Panc1 (cell line): ENCODE results near the gene ASB4. TPM values are rescaled to one million over a fixed set of nuclear protein-coding genes. Genes with fewer than 3 reads are reported as not detected.

ENCODE experiments used
- ATAC-seq: fragments of 200-7000 bp; cut with Tn5 transposase; 2 replicates; pipeline ENCODE4 v1.9.1; 2020; ENCODE audit warnings: mild to moderate bottlenecking, moderate library complexity
- BruUV-seq: library from RNA; stranded (reverse); fragments of 400-500 nt; replicated peaks from 2 replicates; lab custom pipeline; 2021; lab: Mats Ljungman, UMichigan
- CTCF ChIA-PET: fragments of 300-600 bp; sonication (Branson Sonifier 250); formaldehyde crosslinking; loops from one replicate; lab custom pipeline; 2022; ENCODE audit warnings: antibody characterized with exemption; lab: Charles Lee
- POLR2A ChIA-PET: fragments of 300-600 bp; sonication (Branson Sonifier 250); formaldehyde crosslinking; loops from one replicate; lab custom pipeline; 2022; ENCODE audit warnings: antibody characterized with exemption; lab: Charles Lee
- DNase-seq: peaks from one replicate; pipeline ENCODE4 v3.0.0-alpha.2; 2010; ENCODE audit warnings: low read depth, low spot score
- H3K27ac ChIP-seq: 2 replicates; pipeline ENCODE4 v1.5.1; 2011; ENCODE audit warnings: mild to moderate bottlenecking, low read length, inconsistent platforms
- H3K27me3 ChIP-seq: fragments of 200-500 bp; sonication (Bioruptor generic); 2 replicates; pipeline ENCODE4 v1.6.0; 2014; ENCODE audit warnings: low read length, inconsistent platforms; ENCODE audit not compliant: control insufficient read depth, insufficient read depth
- H3K36me3 ChIP-seq: fragments of 200-500 bp; sonication (Bioruptor generic); 2 replicates; pipeline ENCODE4 v1.5.1; 2014; ENCODE audit warnings: inconsistent platforms, mild to moderate bottlenecking, low read length, moderate library complexity; ENCODE audit not compliant: control insufficient read depth, insufficient read depth
- H3K4me1 ChIP-seq: 2 replicates; pipeline ENCODE4 v1.5.1; 2011; ENCODE audit warnings: inconsistent platforms, mild to moderate bottlenecking, low read length, moderate library complexity; ENCODE audit not compliant: control insufficient read depth, insufficient read depth
- H3K4me3 ChIP-seq, 2 experiments: 2 replicates each; pipeline ENCODE4 v1.5.1; 2011 to 2012; ENCODE audit warnings: low read depth in 2 of 2, low read length in 2 of 2, mild to moderate bottlenecking in 2 of 2, inconsistent platforms in 1 of 2, moderate library complexity in 1 of 2
- H3K9me3 ChIP-seq: fragments of 200-500 bp; sonication (Bioruptor generic); 2 replicates; pipeline ENCODE4 v1.5.1; 2014; ENCODE audit warnings: low read depth, mild to moderate bottlenecking, inconsistent platforms, low read length, moderate library complexity; ENCODE audit not compliant: control insufficient read depth, insufficient read depth
- POLR2AphosphoS5 ChIP-seq: IDR thresholded peaks from 2 replicates; pipeline ENCODE4 v1.6.1; 2012; ENCODE audit warnings: mild to moderate bottlenecking, low read depth, low read length, moderate library complexity
- SIN3A ChIP-seq: IDR thresholded peaks from 2 replicates; pipeline ENCODE4 v1.6.1; 2012; ENCODE audit warnings: low read depth, mild to moderate bottlenecking, low read length, moderate library complexity, borderline replicate concordance; ENCODE audit not compliant: insufficient read depth
- TCF7L2 ChIP-seq: IDR thresholded peaks from 2 replicates; pipeline ENCODE4 v1.6.1; 2011; ENCODE audit warnings: mild to moderate bottlenecking, low read depth, low read length, inconsistent platforms
- in situ Hi-C: cut with HindIII; loops from 2 replicates; pipeline ENCODE4 v1.10.0; 2016; ENCODE audit warnings: low sequenced_read_pairs, low pct_unique_long_range_greater_than_20kb
- intact Hi-C: fragments of 100-400 bp; cut with micrococcal nuclease; formaldehyde crosslinking; loops from one replicate; pipeline ENCODE4 v1.10.0; 2022; ENCODE audit not compliant: unreplicated experiment
- total RNA-seq: library from RNA; stranded (reverse); gene quantifications from one replicate; pipeline ENCODE4 v1.2.1, GENCODE V29; 2021; ENCODE audit not compliant: unreplicated experiment
- TF ChIP-seq, protein P1 (sequence below), 2 experiments: IDR thresholded peaks; 2 replicates each; pipeline ENCODE4 v1.6.1; 2011 to 2012; ENCODE audit warnings: low read depth in 2 of 2, control low read depth in 1 of 2, low read length in 1 of 2, mild to moderate bottlenecking in 1 of 2, moderate library complexity in 1 of 2; ENCODE audit not compliant: insufficient read depth in 1 of 2
- TF ChIP-seq, protein P2 (sequence below): fragments of 450-650 bp; IDR thresholded peaks from 2 replicates; pipeline ENCODE4 v1.5.1; 2017; ENCODE audit warnings: mild to moderate bottlenecking

Gene ASB4
- total RNA-seq, 1 experiment from 2014 or later: 0.15 TPM

DNA sequence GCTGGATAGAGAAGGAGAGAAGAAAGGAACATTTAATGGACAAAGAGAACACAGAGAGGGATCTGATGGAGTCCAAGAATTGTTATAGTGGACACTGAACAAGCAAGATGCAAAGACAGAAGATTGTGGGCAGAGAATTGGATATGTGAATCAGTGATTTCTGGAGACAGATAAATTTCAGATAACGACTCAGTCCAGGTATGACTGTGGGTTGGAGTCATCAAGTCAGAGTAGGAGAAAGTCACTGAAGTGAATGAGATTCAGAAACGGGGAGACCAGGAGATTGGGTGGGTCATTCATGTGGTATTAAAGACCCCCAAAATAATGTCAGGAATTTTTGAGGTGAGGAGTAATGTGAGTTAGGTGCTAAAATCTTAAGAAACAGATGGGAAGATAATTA is 23.0 kb downstream of the ASB4 start:
- Histone ChIP-seq H3K27ac (no peak overlapping the region), H3K36me3 (no peaks in the 10 kb centered on the region), H3K4me3 (no peak overlapping the region), H3K27me3 (no peaks in the 10 kb centered on the region), H3K9me3 (no peaks in the 10 kb centered on the region), H3K4me1 (no peaks in the 10 kb centered on the region)
- ATAC-seq (no peak), DNase-seq (no peak)
- in situ Hi-C loops (loop anchor here (25.0 kb wide), 1 partner anchor 179 kb away; no protein-coding TSS in a partner anchor), intact Hi-C loops (no loop called here)
- POLR2A ChIA-PET: no interaction called here
- CTCF ChIA-PET: interaction anchor here (0.8 to 1.4 kb wide), 2 partner anchors 177 to 181 kb away, joined by 6 to 8 read pairs; no protein-coding TSS in a partner anchor
- BruUV-seq: no TSS peak
- TF ChIP-seq SIN3A (no peak), TCF7L2 (no peak)

DNA sequence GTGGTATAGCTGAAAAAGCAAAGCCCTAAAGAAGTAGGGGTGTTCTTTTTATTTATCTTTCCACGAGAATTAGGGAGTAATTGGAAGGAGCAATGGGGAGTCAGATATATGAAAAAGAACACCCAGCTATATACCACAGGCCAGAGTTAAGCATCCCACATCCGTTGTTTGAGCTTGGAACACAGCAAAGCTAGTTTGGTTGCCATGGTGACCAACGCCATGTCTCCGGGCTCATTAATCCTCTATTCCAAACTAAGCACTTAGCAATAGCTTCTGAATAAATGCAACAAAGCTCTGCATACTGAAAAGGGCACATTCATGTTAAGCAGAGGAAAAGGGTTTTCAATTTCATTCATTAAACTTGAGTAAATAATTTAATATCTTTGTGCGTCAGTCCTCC is 23.5 kb downstream of the ASB4 start:
- no peaks in the 10 kb centered on the region for H3K4me1 ChIP-seq
- H3K27me3 ChIP-seq: no peaks in the 10 kb centered on the region
- in situ Hi-C loops: loop anchor here (25.0 kb wide), 1 partner anchor 178 kb away; no protein-coding TSS in a partner anchor
- ChIA-PET POLR2A (interaction anchor here (0.5 kb wide), 1 partner anchor 107 kb away, joined by 3 read pairs; no protein-coding TSS in a partner anchor), CTCF (interaction anchor here (0.8 to 1.4 kb wide), 2 partner anchors 177 to 181 kb away, joined by 6 to 8 read pairs; no protein-coding TSS in a partner anchor)
- intact Hi-C loops: no loop called here
- TF ChIP-seq TCF7L2 (no peak), POLR2AphosphoS5 (no peak), SIN3A (no peak)
- TF ChIP-seq, protein P1, sequence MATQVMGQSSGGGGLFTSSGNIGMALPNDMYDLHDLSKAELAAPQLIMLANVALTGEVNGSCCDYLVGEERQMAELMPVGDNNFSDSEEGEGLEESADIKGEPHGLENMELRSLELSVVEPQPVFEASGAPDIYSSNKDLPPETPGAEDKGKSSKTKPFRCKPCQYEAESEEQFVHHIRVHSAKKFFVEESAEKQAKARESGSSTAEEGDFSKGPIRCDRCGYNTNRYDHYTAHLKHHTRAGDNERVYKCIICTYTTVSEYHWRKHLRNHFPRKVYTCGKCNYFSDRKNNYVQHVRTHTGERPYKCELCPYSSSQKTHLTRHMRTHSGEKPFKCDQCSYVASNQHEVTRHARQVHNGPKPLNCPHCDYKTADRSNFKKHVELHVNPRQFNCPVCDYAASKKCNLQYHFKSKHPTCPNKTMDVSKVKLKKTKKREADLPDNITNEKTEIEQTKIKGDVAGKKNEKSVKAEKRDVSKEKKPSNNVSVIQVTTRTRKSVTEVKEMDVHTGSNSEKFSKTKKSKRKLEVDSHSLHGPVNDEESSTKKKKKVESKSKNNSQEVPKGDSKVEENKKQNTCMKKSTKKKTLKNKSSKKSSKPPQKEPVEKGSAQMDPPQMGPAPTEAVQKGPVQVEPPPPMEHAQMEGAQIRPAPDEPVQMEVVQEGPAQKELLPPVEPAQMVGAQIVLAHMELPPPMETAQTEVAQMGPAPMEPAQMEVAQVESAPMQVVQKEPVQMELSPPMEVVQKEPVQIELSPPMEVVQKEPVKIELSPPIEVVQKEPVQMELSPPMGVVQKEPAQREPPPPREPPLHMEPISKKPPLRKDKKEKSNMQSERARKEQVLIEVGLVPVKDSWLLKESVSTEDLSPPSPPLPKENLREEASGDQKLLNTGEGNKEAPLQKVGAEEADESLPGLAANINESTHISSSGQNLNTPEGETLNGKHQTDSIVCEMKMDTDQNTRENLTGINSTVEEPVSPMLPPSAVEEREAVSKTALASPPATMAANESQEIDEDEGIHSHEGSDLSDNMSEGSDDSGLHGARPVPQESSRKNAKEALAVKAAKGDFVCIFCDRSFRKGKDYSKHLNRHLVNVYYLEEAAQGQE (IDR thresholded peaks at IDR 0.05; ENCODE audit: insufficient read depth in 1 of 2, low read depth in 2 of 2, low read length in 1 of 2): no peak
- TF ChIP-seq, protein P2, sequence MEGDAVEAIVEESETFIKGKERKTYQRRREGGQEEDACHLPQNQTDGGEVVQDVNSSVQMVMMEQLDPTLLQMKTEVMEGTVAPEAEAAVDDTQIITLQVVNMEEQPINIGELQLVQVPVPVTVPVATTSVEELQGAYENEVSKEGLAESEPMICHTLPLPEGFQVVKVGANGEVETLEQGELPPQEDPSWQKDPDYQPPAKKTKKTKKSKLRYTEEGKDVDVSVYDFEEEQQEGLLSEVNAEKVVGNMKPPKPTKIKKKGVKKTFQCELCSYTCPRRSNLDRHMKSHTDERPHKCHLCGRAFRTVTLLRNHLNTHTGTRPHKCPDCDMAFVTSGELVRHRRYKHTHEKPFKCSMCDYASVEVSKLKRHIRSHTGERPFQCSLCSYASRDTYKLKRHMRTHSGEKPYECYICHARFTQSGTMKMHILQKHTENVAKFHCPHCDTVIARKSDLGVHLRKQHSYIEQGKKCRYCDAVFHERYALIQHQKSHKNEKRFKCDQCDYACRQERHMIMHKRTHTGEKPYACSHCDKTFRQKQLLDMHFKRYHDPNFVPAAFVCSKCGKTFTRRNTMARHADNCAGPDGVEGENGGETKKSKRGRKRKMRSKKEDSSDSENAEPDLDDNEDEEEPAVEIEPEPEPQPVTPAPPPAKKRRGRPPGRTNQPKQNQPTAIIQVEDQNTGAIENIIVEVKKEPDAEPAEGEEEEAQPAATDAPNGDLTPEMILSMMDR: no peak
- no peaks in the 10 kb centered on the region for H3K36me3 ChIP-seq
- DNase-seq: no peak
- ATAC-seq: no peak
- no peak overlapping the region for H3K27ac ChIP-seq
- BruUV-seq: no TSS peak
- no peaks in the 10 kb centered on the region for H3K9me3 ChIP-seq
- no peak overlapping the region for H3K4me3 ChIP-seq

DNA sequence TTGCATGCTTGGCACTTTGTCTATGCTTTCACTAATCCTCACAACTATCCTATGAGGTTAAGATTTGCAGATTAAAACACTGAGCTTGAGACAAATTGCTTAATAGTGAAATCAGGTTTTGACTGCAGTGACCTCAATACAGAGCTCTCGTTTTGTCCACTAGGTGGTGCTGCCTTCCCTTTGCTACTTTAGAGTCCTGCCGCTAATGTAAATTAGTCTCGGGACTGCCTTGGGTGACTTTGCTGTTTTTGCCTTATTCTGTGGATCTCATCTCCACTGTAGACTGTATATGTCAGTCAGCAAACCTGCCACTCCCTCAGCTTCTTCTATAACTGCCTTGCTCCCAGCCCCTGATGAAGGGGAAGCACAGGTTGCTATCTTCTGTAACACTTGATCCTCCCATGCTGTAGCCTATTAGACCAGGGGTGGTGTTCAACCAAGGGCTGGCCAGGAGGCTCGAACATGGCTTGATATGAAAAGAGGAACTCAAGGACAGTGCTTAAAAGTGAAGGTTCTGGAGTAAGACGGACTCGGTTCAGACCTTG is 26.0 kb downstream of the ASB4 start:
- Histone ChIP-seq H3K9me3 (no peaks in the 10 kb centered on the region), H3K27ac (no peak overlapping the region), H3K4me3 (no peak overlapping the region), H3K27me3 (no peaks in the 10 kb centered on the region), H3K36me3 (no peaks in the 10 kb centered on the region), H3K4me1 (no peaks in the 10 kb centered on the region)
- TF ChIP-seq, protein P2: peak; percentile 88
- no peak for TF ChIP-seq POLR2AphosphoS5
- POLR2A ChIA-PET: interaction anchor here (0.7 kb wide), 1 partner anchor 30 kb away, joined by 4 read pairs; no protein-coding TSS in a partner anchor
- intact Hi-C loops (loop anchor here (1.0 kb wide), 1 partner anchor 175 kb away; no protein-coding TSS in a partner anchor), in situ Hi-C loops (loop anchor here (25.0 kb wide), 1 partner anchor 176 kb away; no protein-coding TSS in a partner anchor)
- no TSS peak for BruUV-seq
- peak; percentile 90 for ATAC-seq
- no peak for DNase-seq
- CTCF ChIA-PET: interaction anchor here (0.6 to 2.9 kb wide), 11 partner anchors 10 to 1230 kb away, joined by 3 to 33 read pairs (median 4); partner anchors contain the start of gene ASB4
